GM12864 (cell line): ENCODE results near the gene ATOH7.
A peak's percentile ranks its signal among the peaks of the same experiment; 100 is the strongest.
"Not testable (repeated sequence)": the region's sequence is repeated elsewhere in the genome, so short reads cannot be mapped to it uniquely, and the experiment has no call there.

Experiments
- DNase-seq: peaks from one replicate; pipeline ENCODE4 v3.0.0-alpha.2; 2011; ENCODE audit warnings: low read depth
- H3K4me3 ChIP-seq: 2 replicates; pipeline ENCODE4 v1.5.1; 2011; ENCODE audit warnings: mild to moderate bottlenecking, low read depth, low read length, control low read depth
- CTCF ChIP-seq: IDR thresholded peaks from 2 replicates; pipeline ENCODE4 v1.5.1; 2011; ENCODE audit warnings: low read depth, mild to moderate bottlenecking, moderate library complexity, low read length, control low read depth, inconsistent platforms; ENCODE audit errors: missing control alignments

Gene ATOH7

DNA sequence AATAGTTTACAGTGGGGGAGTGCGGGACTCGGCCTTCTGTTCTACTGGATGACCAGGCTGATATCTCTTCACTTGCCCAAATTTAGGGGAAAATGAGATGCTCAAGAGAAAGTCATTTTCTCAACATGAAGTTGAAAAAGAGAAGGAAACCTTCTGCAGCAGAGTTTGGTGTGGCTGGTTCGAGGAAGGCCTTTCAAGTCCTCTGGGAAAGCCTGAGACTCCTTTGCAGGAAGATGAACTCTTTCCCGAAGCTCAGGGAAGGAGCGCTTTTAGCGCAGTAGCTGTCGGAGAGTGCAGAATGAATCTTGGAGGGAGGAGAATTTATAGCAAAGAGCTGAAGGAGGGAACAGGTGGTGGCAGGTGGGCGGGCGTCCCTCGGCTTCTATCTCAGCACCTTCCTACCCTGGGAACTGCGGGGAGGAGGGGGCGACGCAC lies at the start of gene ATOH7:
Gene ATOH7, minus strand, starts transcription at position 297 of the 435 bp plus-strand sequence. CDS start 436 bp downstream, outside the sequence.
- TF ChIP-seq CTCF: no peak
- DNase-seq: no peak
- peak within 1 kb of the TSS; percentile 52 for H3K4me3 ChIP-seq

DNA sequence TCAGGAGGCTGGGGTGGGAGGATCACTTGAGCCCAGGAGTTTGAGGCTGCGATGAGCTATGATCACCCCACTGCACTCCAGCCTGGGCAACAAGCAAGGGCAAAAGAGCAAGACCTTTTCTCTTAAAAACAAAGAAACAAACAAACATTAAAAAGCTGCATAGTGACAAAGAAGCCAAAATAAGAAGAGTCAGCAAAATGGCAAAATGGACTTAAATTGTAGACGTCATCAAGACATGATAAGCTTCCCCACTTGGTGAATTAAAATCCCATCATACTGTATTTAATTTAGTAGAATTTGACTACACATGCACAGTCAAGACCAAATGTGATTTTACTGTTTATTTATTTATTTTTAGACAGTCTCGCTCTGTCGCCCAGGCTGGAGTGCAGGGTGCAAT lies 48.8 kb upstream of the ATOH7 start:
- TF ChIP-seq CTCF: no peak
- no peak overlapping the region for H3K4me3 ChIP-seq
- no peak for DNase-seq

GRCh38 chr10:68278906-68279753 lies 47.2 kb upstream of the ATOH7 start:
- H3K4me3 ChIP-seq, DNase-seq: not testable (repeated sequence)

- not testable (repeated sequence) for H3K4me3 ChIP-seq, DNase-seq
Measured at GRCh38 chr10:68277814-68278213, 45.9 kb upstream of the ATOH7 start.

DNA sequence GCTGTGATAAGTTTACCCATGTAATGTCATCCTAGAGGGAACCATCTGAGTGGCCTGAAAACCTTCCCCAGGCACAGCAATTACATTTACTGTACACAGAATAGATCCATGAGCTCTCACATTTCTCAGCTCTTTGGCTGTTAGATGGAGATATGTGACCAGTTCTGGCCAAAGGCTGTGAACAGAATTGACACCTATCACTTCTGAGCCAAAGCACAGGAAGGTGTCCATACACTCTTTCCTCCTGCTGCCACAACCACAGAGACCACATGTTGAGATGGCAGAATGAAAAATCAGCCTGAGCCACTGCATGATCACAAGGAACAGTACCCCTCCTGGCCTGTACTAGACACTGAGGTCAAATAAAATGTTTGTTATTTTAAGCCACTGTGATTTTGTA lies 44.3 kb upstream of the ATOH7 start:
- no peak for TF ChIP-seq CTCF
- DNase-seq: no peak
- H3K4me3 ChIP-seq: no peak overlapping the region

DNA sequence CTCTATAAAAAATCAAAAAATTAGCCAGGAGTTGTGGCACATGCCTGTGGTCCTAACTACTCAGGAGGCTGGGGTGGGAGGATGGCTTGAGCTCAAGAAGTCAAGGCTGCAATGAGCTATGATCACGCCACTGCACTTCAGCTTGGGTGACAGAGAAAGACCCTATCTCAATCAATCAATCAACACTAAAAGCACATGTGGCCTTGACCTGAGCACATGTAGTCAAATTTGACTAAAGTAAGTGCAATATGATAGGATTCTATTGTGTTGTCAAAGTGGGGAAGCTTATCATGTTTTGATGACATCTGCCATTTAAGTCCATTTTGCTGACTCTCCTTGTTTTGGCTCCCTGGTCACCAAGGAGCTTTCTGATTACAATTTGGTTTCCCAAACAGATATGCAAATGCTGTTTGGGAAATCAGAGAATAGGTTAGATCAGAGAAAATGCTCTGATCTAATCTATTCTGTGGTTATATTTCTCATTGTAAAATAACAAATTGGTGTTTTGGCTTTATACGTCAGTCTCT lies 43.8 kb upstream of the ATOH7 start:
- TF ChIP-seq CTCF: no peak
- H3K4me3 ChIP-seq: no peak overlapping the region
- DNase-seq: no peak

DNA sequence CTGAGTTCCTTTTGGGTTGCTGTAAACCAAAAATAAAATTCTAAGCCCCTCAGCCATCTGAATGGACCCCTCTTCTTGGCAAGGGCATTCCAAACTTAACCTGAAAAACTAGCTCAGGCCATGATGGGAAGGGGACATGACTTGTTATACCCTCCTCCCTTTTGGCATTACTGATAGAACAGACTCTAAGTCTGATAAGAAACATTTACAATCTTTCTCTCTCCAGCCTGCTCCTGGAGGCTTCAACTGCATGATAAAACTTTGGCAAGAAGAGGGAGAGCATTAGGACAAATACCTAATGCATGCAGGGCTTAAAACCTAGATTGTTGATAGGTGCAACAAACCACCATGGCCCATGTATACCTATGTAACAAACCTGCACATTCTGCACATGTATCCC lies 40.9 kb upstream of the ATOH7 start:
- DNase-seq: no peak
- no peak overlapping the region for H3K4me3 ChIP-seq
- no peak for TF ChIP-seq CTCF
